Astrocyte (in vitro differentiated cells and primary cell): ENCODE measurements around the gene TMEM108.

ENCODE experiments used
- CTCF ChIP-seq: IDR thresholded peaks from 2 replicates; pipeline ENCODE4 v1.5.1; 2011; ENCODE audit warnings: low read depth, mild to moderate bottlenecking, inconsistent platforms, low read length, moderate library complexity; ENCODE audit not compliant: insufficient read depth
- EZH2 ChIP-seq: IDR thresholded peaks from 2 replicates; pipeline ENCODE4 v1.6.1; 2012; ENCODE audit warnings: mild to moderate bottlenecking, low read length, inconsistent platforms; ENCODE audit not compliant: insufficient read depth

- TF ChIP-seq CTCF (no peak), EZH2 (no peak)
Measured at GRCh38 chr3:132997404-132998185, 40.6 kb upstream of the TMEM108 start.
